Measurements from ENCODE around the gene EPB41L2.
"Not testable (repeated sequence)": the region's sequence is repeated elsewhere in the genome, so short reads cannot be mapped to it uniquely, and the experiment has no call there.

The EPB41L2 gene

DNA sequence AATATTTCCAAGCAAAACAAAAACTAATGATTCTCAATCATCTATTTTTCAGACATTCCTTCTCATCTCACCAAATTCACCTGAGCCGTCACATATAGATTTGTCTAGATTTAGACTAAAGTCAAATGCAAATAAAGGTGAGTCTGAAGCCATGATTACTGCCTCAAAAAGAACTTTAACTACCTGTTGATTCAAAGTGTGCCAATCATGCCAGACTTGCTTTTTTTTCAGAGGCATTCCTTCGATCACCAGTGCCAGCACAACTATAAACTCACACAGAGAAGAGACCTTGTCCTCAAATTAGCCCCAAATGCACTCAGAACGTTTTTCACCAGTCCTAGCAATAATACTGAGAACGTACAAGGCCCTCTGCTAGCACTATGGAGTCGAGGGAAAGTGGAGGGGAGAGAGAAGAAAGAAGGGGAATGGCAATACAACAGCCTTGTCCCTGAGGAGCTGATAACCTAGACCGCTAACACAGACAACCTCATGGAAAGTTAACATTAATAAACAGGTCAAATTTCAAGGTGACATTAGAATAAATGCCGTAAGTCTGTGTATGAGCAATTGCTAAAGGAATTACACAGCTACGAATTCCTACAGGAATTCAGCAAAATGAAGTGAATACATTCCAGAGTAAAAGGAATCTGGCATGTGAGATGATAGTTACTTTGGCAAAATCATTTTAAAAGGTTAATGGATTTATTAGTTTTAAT lies 60.9 kb downstream of the EPB41L2 start:
- DNase-seq = no peak

DNA sequence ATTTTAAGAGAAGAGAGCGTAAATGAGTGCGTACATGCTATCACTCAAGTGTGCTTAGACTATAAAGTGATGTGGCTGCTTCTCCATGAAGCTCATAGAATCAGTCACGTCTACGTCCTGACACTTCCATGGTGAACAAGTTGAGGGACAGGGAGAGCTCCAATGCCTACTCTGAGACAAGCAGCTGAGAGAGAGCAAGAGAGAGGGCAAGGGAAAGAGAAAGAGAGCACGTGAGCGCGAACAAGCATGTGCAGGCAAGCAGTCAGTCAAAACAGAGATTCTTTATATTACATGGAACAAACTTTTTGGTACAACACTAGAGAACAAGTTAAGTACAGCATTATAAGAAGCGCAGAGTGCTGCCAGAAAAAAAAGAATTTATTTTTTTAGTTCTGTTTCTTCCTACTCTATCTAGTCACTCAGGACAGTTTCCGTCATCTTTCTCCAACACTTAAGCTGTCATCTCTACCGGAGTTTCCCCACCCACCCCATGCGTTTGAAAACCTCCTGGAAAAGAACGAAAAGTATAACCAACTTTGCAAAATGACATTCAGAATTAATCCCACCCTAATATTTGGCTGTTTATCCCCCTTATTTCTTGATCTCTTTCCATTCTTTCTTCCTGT lies 61.8 kb downstream of the EPB41L2 start:
- no peak for DNase-seq

DNA sequence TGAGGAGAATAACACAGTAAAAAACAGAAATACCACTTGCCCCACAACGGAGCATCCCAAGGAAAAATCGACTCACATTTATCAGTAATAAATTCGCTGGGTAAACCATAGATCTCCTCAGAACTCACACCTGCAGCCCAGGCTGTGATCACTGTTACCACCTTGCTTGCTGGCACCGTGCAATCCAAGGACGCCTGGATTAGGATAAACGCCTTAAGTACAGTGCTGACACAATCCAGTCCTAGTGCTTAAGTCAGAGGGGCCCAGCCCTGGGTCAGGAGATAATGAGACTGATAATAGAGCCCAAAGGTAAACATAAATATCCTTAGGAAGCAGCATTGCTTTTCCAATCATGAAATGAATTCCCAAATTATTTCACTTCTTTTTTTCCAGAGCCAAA lies 62.5 kb downstream of the EPB41L2 start:
- DNase-seq = no peak

DNA sequence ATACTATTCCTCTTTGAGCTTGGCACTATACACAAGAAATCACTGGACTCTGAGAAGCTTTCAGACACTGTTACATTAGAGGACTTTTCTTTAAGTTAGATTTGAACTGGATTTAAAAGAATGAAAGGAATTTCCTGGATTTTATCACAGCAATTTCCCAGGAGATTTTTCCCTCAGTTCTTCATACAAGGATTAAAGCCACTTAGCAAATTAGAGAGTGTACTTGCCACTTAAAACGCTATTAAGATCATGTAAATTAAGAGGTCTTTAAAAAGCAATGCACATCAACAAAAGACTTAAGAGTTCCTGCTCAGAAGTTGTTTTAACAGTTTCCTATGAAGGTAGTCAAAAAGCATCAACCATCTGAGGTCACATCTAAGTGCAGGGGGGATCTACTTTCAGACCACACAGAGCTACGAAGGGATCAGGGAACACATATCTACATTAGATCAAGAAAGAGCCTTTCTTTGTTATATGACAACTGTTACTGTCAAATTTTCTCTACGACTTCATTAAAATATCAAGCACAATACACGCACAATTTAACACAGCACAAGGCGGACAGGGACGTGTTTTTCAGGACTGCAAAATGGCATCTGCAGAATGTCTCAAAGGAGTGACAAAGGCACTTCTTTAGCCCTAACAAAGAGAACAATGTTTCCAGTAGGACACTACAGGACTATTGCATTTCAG lies 65.8 kb downstream of the EPB41L2 start:
- no peak for DNase-seq

DNA sequence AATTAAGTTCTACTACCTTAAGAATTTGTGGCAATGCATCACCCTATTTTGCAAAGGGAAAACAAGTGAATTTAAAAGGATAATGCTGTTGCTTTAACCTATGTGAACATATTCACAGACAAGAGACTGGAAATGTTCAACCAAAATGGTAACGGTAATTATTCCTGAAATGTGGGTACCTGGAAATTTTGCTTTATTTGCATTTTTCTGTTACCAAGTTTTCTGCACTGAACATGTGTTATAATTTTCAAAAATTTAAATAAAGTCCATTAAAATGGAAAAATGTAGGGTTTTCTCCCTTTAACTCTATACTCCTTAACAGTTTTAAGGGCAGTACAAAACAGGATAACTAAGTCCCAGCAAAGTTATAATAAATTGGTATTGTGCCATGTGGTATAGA lies 66.4 kb downstream of the EPB41L2 start:
- DNase-seq = no peak

DNA sequence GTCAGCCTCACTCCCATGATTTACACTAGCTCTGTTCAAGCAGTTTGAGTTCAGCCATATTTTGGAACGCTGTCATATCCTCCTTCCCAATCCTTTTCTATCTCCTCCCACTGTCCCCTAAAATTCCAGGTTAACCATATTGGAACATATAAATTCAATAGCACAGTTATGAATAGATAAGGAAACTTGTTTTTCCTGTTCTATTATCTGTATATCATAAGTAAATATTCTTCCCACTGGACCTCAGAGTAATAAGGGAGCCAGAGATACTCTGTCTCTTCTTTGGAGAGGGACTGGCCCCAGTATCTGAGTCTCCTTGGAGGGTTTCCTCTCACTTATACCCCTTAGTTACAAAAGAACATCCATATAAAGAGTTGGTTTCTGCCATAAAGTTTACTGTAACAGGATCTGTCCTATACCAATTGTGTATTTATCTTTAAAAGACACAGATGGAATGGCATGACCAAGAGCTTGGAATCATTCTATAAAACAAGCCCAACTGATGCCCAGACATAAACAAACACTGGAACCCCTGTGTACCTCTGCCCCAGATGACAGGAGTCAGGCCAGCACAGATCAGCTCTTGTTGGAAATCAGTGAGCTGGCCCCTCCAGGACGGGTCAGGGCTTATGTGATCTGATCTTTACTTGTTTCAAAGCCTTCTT lies 67.1 kb downstream of the EPB41L2 start:
- DNase-seq = no peak

DNA sequence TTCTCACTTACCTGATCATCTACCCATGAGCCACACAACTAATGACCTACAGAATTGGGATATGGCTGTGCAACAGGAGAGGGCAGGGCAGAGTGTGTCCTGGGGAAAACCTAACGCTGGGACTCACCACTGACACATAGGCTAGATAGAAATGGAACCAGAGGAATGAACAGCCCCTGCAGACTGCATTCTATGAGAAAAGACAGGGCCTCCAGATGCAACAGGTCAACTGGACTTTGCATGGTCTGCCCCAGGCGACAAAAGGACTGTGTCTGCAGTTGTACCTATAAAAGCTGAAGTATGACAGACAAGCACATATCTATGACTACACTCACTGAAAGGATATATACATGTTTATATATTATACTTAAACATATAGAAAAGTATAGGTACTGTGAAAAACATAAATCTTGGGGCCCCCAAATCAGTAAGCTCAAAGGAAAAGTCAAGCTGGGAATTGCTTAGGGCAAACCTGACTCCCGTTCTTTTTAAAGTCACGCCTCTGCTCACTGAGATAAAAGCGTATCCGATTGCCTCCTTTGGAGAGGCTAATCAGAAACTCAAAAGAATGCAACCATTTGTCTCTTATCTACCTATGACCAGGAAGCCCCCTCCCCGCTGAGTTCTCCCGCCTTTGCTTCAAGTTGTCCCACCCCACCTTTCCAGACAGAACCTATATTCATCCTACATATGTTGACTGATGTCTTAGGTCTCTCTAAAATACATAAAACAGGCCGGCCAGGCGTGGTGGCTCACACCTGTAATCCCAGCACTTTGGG lies 68.5 kb downstream of the EPB41L2 start:
- no peak for DNase-seq

DNA sequence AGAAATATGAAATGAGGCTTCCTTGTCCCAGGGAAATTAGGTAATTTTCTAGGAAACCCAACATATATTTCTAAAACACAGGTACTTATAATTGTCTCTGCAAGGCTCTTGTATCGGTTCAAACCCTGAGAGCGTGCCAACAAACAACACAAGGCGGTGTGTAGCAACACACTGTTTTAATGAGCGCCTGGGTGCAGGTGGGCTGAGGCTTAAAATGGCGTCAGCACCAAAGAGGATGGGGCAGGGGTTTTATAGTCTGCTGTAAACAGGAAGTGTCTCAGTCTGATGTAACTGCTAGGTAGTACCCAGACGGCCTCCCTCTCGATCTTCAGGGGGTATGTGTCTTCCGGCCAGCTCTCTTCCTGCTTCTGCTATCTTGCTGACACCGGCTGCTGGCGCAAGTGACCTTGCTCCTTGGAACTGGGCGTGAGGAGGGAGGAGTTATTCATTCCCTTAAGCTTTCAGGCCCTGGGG lies 69.7 kb downstream of the EPB41L2 start:
- DNase-seq = no peak

DNA sequence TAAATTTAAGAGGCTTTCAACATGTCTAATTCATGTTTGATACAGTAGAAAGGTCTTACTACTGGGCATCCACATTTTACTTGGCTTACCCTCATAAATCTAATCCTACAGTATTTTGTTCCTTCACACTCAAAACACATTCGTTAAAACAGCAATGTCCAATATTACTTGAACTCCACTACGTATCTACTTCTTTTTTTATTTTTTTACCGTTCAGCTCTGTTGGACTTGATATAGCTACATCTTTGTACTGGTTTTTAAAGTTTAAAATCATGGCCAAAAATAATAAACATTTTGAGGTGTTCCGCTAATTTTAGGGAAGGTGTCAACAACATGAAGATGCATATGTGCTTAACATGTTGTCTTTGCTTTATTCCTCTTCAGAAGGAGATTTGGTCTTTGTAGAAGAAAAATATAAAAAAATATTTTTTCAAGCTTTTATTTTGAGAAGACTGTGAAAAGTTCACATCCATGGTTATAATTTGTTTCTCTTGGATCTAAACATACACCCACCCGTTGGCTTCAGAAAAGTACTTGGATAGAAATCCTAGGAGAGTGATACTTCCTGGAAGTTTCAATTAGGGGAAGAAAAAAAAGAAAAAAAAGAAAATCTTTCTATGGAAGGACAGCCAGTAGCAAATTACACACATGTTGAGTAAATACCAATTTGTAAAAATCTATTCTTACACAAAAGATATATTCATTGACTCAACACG lies 71.5 kb downstream of the EPB41L2 start:
- DNase-seq = no peak

DNA sequence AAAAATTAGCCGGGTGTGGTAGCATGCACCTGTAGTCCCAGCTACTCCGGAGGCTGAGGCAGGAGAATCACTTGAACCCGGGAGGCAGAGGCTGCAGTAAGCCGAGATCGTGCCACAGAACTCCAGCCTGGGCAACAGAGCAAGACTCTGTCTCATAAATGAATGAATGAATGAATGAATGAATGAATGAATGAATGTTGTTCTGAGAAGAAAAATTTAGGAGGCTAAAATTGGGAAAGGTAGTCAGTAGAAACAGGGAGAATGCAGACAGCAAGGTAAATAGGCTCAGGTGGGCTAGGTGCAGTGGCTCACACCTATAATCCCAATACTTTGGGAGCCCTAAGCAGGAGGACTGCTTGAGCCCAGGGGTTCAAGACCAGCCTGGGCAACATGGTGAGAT lies 75.5 kb downstream of the EPB41L2 start:
- not testable (repeated sequence) for DNase-seq

DNA sequence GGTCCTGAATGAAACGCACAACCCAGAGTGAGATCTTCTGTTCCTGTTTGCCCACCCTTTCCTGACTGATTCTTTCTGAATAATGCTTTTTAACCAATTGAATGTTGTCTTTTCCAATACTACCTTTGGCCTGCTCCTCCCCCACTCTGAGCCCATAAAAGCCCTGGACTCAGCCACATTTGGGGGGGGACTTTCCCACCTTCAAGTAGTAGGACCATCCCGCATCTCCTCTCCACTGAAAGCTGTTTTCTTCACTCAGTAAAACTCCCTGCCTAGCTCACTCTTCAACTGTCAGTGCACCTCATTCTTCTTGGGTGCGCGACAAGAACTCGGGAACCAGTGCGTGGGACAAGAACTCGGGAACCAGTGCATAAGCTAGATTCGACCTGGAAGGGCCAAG lies 77.9 kb downstream of the EPB41L2 start:
- DNase-seq = no peak

DNA sequence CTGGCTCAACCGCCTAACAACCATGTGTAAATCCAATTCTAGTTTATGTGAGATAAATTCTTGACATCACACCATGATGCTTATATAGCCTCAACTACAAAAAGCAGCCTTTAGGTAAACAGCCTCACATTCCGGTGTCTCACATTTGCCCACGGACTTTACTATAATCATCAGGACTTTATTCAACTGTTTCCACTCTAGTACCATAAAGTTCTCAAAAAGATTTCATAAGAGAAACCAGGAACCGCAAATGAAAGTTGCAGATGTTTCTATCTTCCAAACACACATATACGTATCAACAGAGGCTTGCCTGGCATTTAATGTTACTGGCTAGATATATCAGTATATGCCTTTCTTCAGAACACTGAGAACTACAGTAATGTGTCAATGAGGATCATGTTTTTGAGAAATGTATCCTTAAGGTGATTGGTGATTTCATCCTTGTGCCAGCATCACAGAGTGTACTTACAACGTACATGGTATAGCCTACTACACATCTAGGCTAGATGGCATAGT lies 80.0 kb downstream of the EPB41L2 start:
- no peak for DNase-seq

DNA sequence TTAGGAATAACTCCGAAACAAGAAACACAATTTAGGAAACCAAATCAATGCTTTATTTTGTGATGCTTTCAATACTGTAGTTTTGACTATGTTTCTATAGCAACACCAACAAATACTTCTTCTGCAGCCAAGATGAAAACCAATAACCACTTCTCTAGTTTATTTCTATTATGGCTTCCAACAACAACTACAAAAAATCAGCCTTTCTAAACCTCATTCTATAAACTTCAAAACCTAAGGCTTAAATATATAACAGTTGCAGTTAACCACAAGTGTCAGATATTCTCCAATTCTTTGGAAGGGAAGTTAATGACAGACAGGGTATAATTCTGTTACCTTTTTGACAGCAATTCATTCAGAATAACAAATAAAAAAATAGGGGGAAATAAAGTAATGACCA lies 80.9 kb downstream of the EPB41L2 start:
- no peak for DNase-seq

DNA sequence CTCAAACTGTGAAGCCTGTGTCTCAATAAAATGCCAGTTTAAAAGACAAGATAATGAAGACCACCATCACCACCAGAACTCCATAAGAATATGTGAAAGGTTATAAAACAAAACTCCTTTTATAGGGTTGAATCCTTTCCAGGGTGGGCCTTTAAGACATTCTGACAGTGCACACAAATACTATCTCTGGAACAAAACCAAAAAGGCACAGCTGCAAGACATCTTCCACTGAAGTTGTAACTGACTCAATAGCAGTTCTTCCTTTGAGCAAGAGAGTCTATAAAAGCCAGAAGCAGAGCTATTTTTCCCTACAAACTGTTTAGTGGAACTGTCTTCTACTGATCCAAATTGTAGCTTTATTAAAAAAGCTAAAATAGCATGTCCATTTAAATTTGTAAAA lies 81.6 kb downstream of the EPB41L2 start:
- DNase-seq = no peak

DNA sequence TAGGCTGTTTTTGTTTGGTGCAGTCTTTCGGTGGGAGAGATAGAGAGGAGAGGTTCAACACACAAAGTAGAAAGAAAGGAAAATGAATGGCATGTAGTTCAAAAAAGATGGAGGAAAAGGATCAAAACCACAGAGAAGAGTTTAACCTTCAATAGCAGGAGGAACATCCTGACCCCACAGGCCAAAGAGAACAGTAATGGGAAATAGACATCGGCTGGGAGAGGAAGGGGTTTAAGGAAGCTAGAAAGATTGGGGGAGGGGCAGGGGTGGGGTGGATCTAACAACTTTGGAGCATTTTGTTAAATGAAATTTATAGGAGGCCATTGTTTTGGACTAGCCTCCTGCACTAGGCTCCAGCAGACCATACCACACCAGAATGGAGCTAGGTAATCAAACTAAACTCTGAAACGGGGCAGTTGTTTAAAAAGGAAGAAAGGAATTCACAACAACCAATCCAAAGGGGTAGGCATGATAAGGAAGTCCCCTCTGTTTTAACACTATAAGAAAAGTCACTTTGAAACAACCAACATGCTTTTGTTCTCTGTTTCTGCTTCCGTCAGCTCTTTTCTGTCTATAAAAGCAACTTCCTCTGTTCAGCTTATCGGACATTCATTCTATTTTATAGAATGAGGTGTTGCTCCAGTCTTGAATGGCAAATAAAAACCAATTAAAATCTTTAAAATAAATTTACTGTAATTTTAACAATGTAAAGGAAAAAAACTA lies 82.6 kb downstream of the EPB41L2 start:
- DNase-seq = no peak

DNA sequence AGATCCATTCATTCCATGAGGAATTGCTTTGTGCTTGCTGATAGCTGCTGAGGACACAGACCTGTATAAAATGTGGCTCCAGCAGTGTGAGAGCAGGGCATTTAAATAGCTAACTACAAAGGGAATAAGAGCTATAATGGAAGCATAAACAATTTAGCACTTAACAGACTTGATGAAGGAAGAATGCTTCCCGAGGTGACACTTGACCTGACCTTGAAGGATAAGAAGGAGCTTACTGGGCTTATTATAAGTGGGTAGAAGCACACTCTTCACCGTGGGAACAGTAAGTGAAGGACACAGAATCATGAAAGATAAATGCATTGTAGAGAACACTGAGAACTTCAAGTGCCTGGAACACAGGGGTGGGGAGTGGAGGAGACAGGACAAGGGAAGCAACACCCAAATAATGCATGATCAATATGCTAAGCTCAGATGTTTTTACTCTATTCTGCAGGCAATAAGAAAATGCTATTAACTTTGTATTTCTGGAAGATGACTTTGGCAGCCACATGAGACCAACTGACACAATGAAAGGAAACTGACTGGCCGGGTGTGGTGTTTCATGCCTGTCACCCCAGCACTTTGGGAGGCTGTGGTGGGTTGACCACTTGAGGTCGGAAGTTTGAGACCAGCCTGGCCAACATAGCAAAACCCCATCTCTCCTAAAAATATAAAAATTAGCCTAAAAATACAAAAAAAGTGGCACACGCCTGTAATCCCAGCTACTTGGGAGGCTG lies 84.2 kb downstream of the EPB41L2 start:
- DNase-seq = no peak

DNA sequence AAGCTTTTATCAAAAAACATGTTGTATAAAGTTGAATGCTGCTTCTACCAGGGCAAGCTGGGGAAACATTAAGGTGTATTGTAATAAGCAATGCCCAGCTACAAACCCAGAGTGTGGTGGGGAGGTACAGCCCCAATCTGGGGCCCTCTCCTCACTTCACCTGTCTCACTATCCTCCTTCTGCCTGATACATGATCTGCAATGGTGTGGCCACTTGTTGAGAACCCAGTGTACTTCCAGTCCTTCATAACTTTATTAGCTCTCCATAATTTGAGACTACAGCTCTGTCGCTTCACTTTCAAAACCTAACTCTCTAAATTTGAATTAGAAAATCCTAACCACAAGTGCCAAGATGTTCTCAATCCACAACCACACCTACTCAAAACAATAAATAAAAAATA lies 84.9 kb downstream of the EPB41L2 start:
- DNase-seq = no peak

DNA sequence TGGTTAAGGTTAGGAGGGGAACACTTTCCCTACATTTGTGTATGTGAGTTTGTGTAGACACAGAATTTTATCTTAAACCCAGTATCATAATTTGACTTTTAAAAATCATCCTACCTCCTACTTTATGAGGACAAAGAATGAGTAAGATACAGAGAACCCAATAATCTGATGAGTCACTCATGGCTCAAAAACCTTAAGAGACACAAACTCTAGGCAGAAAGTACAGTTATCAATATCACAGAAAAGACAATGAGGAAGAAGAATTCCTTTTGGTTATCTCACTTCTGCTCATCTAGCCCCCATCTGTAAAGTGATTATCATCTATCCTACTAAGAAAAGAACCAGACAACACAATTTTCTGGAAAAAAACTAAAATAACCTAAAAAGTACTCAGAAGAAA lies 87.7 kb downstream of the EPB41L2 start:
- DNase-seq = no peak

DNA sequence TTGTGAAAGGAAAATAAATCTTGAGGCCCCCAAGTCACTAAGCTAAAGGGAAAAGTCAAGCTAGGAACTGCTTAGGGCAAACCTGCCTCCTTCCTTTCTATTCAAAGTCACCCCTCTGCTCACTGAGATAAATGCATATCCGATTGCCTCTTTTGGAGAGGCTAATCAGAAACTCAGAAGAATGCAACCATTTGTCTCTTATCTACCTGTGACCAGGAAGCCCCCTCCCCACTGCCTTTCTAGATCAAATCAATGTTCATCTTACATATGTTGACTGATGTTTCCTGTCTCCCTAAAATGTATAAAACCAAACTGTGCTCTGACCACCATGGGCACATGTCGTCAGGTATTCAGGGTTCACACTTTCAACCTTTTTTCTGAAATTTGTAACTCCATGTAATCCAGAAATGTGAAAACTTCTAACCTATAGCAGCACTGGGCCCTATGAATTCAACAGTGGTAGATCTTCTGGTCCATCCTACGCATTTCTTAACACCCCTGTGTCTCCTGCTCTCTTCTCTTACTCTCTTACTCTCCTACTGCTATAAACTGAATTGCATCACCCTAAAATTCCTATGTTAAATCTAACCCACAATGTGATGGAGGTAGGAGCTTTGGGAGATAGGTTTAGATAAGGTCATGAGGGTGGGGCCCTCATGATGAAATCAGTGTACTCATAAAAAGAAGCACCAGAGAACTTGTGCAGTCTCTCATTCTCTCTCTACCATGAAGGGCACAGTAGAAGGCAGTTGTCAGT lies 89.3 kb downstream of the EPB41L2 start:
- no peak for DNase-seq

DNA sequence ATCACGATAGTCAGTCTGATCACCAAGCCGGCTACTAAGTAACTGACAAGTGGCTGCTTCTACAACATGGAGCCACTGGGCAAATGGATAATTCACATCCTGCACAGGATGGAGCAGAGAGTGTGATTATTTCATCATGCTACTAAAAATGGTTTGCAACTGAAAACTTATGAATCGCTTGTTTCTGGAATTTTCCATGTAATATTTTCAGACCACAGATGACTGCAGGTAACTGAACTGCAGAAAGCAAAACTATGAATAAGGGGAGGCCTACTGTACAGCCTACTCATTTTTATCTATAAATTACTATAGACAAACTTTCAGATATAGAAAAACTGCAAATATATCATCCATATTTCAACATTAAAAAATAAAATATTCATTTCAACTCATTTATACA lies 91.5 kb downstream of the EPB41L2 start:
- DNase-seq = no peak
